GM12878 (cell line): Measurements from ENCODE around the gene FAM8A1.

Source experiments
- CBFB ChIP-seq: IDR thresholded peaks from 2 replicates; pipeline ENCODE4 v1.6.1; 2016; ENCODE audit warnings: antibody characterized with exemption, low read depth
- CEBPZ ChIP-seq: fragments of 150-350 bp; IDR thresholded peaks from 2 replicates; pipeline ENCODE4 v1.6.1; 2016; ENCODE audit warnings: low read depth, low read length
- CREB1 ChIP-seq: IDR thresholded peaks from 2 replicates; pipeline ENCODE4 v1.6.1; 2012; ENCODE audit warnings: low read depth, mild to moderate bottlenecking, inconsistent platforms
- CTCF ChIP-seq, 3 experiments: IDR thresholded peaks in 2 of 3; conservative IDR thresholded peaks in 1 of 3; 2 replicates each; pipeline ENCODE4 v1.5.1; 2011; ENCODE audit warnings: low read depth in 3 of 3, low read length in 3 of 3, mild to moderate bottlenecking in 3 of 3, control low read depth in 2 of 3, moderate library complexity in 2 of 3, inconsistent platforms in 1 of 3, mixed read lengths in 1 of 3; ENCODE audit not compliant: control insufficient read depth in 2 of 3, insufficient read depth in 1 of 3; ENCODE audit errors: extremely low read depth in 1 of 3
- GATAD2B ChIP-seq: fragments of 450-650 bp; conservative IDR thresholded peaks from 2 replicates; pipeline ENCODE4 v1.6.1; 2017; ENCODE audit warnings: low read depth, mild to moderate bottlenecking, moderate library complexity
- HDAC2 ChIP-seq: fragments of 200-600 bp; sonication (generic); IDR thresholded peaks from 2 replicates; pipeline ENCODE4 v1.6.1; 2017
- IKZF1 ChIP-seq: fragments of 450-650 bp; conservative IDR thresholded peaks from 2 replicates; pipeline ENCODE4 v1.6.1; 2017; ENCODE audit warnings: antibody characterized with exemption, mild to moderate bottlenecking
- POLR2AphosphoS2 ChIP-seq: IDR thresholded peaks from 2 replicates; pipeline ENCODE4 v1.6.1; 2011; ENCODE audit warnings: low read depth, mild to moderate bottlenecking, low read length, improper control_type of control experiment, moderate library complexity
- POLR2AphosphoS5 ChIP-seq: IDR thresholded peaks from 2 replicates; pipeline ENCODE4 v1.6.1; 2011; ENCODE audit warnings: mild to moderate bottlenecking, low read length, inconsistent platforms
- RELA ChIP-seq: fragments of 450-650 bp; IDR thresholded peaks from 2 replicates; pipeline ENCODE4 v1.8.0; 2014; ENCODE audit warnings: borderline replicate concordance; ENCODE audit not compliant: partially characterized antibody
- SUZ12 ChIP-seq: fragments of 200-600 bp; sonication (generic); IDR thresholded peaks from one replicate; pipeline ENCODE4 v1.6.1; 2018; ENCODE audit warnings: antibody characterized with exemption, mild to moderate bottlenecking; ENCODE audit not compliant: unreplicated experiment
- TBL1XR1 ChIP-seq: IDR thresholded peaks from 2 replicates; pipeline ENCODE4 v1.6.1; 2012; ENCODE audit warnings: low read depth, low read length, improper control_type of control experiment

- TF ChIP-seq POLR2AphosphoS5 (no peak), CBFB (no peak), POLR2AphosphoS2 (no peak), IKZF1 (no peak), HDAC2 (no peak), SUZ12 (no peak), GATAD2B (no peak), CREB1 (no peak), CTCF (IDR thresholded peaks at IDR 0.05 in 2 of 3, conservative IDR thresholded peaks at IDR 0.05 in 1 of 3; ENCODE audit: control insufficient read depth in 2 of 3, extremely low read depth in 1 of 3, insufficient read depth in 1 of 3, low read depth in 3 of 3, low read length in 3 of 3) (no peak), RELA (no peak), TBL1XR1 (no peak), CEBPZ (no peak)
Measured at GRCh38 chr6:17583811-17584210, 16.3 kb upstream of the FAM8A1 start.
